GM19025 (cell line): ENCODE data around the gene CATSPER3.

Source experiments
- ATAC-seq: cut with Tn5 transposase; IDR thresholded peaks from one replicate; pipeline ENCODE4 v1.9.1; 2021; ENCODE audit warnings: mild to moderate bottlenecking, low read depth, moderate library complexity; ENCODE audit not compliant: unreplicated experiment

The CATSPER3 gene

GRCh38 chr5:135039271-135040033, 71.7 kb downstream of the CATSPER3 start:
- no peak for ATAC-seq

GRCh38 chr5:135040034-135040332, 72.3 kb downstream of the CATSPER3 start:
- ATAC-seq, result no peak

GRCh38 chr5:135040333-135041144, 72.8 kb downstream of the CATSPER3 start:
- no peak for ATAC-seq

GRCh38 chr5:135041145-135041587, 73.5 kb downstream of the CATSPER3 start:
- no peak for ATAC-seq

- ATAC-seq, result no peak
These were observed 74.0 kb downstream of the CATSPER3 start for GRCh38 chr5:135041726-135042125.

- no peak for ATAC-seq
These were observed 74.9 kb downstream of the CATSPER3 start for GRCh38 chr5:135042595-135042994.

- no peak for ATAC-seq
These were observed 77.8 kb downstream of the CATSPER3 start for GRCh38 chr5:135045488-135045887.

GRCh38 chr5:135046661-135047346, 79.1 kb downstream of the CATSPER3 start:
- ATAC-seq, result no peak

GRCh38 chr5:135047347-135047695, 79.6 kb downstream of the CATSPER3 start:
- no peak for ATAC-seq

- no peak for ATAC-seq
These were observed 80.6 kb downstream of the CATSPER3 start for GRCh38 chr5:135048286-135048685.

GRCh38 chr5:135048930-135049329, 81.2 kb downstream of the CATSPER3 start:
- ATAC-seq, result no peak

- no peak for ATAC-seq
These were observed 82.6 kb downstream of the CATSPER3 start for GRCh38 chr5:135050244-135050767.

- no peak for ATAC-seq
These were observed 83.7 kb downstream of the CATSPER3 start for GRCh38 chr5:135051399-135051798.

GRCh38 chr5:135051872-135052271, 84.2 kb downstream of the CATSPER3 start:
- ATAC-seq, result no peak

GRCh38 chr5:135052511-135053145, 84.9 kb downstream of the CATSPER3 start:
- ATAC-seq, result no peak

GRCh38 chr5:135053278-135053677, 85.6 kb downstream of the CATSPER3 start:
- ATAC-seq, result peak; percentile 95

GRCh38 chr5:135053989-135054388, 86.3 kb downstream of the CATSPER3 start:
- no peak for ATAC-seq

GRCh38 chr5:135054546-135054945, 86.8 kb downstream of the CATSPER3 start:
- ATAC-seq, result no peak

- no peak for ATAC-seq
These were observed 87.7 kb downstream of the CATSPER3 start for GRCh38 chr5:135055396-135055795.

GRCh38 chr5:135056316-135057030, 88.8 kb downstream of the CATSPER3 start:
- no peak for ATAC-seq
